Activated CD8-positive, alpha-beta memory T cell treated with anti-CD3 and anti-CD28 coated beads for 24 hours (primary cell): ENCODE results near the gene RNF11.

ENCODE experiments used
- DNase-seq: peaks from one replicate; pipeline ENCODE4 v3.0.0-alpha.2; 2020

RNF11 gene

GRCh38 chr1:51298322-51298705 is 62.2 kb downstream of the RNF11 start:
- DNase-seq, result no peak

- no peak for DNase-seq
Measured at GRCh38 chr1:51299185-51299885, 63.3 kb downstream of the RNF11 start.

- DNase-seq, result no peak
Measured at GRCh38 chr1:51299981-51300670, 64.1 kb downstream of the RNF11 start.

DNA sequence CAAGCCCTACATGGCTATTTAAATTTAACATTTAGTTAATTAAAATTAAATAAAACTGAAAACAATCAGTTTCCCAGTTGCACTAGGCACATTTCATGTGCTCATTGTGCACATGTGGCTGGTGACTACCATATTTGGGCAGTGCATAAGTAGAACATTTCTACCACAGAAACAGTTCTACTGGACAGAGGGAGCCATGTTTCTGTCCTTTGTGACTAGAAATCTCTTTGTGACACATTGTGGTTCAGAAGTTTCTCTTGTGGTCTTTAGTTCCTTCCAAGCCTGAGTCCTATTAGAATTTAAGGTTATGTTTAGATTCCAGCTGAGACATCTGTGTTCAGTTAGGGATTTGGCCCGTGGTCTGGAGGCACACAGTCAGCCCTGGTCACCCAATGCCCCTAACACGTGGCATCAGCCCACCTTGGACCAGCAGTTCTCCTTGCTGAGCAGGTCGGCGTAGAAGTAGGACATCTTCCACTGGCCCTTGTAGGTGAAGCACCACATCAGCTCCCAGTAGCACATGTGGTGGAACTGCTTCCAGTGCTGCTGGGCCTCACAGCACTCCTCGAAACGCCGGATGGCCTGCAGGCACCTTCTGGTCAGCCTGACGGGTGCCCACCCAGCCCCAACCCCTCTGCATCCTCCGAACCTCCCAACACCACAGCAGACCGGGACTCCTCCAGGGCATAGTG is 65.2 kb downstream of the RNF11 start:
- no peak for DNase-seq

DNA sequence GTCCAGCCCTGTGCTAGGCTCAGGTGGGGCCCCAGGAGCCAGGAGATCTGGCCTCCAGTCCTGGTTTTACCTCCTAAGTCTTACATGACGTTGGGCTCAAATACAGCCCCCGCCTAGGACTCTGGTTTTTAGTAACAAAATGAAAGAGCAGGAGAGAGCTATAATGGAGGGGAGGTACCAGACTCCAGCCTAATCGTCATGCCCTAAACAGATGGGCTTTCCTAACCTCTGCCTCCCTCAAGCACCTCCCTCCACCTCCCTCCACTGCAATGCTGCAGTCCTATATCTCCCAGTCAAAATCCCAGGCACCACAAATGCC is 65.7 kb downstream of the RNF11 start:
- DNase-seq, result no peak

- DNase-seq, result no peak
Measured at GRCh38 chr1:51302270-51302669, 66.2 kb downstream of the RNF11 start.

GRCh38 chr1:51302746-51303145 is 66.7 kb downstream of the RNF11 start:
- DNase-seq, result no peak

DNA sequence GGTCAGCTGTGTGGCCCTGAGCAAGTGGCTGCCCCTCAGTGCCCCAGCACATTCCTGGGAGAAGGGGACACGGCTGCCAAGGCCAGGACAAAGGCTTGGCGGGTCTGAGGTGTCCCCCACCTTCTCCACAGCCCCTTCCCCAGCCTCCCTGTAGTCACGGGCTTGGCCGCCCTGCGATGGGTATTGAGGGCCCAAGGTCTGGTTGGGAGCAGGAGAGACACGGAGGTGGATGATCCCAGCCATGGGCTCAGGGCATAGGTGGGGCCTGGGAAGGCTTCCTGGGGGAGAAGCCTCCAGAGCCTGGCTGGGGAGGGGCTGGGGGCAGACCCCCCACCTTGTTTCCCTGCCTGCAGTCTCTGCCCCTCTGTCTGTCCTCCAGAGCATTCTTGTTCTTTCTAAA is 67.2 kb downstream of the RNF11 start:
- no peak for DNase-seq

- DNase-seq, result no peak
Measured at GRCh38 chr1:51303751-51304251, 67.7 kb downstream of the RNF11 start.

DNA sequence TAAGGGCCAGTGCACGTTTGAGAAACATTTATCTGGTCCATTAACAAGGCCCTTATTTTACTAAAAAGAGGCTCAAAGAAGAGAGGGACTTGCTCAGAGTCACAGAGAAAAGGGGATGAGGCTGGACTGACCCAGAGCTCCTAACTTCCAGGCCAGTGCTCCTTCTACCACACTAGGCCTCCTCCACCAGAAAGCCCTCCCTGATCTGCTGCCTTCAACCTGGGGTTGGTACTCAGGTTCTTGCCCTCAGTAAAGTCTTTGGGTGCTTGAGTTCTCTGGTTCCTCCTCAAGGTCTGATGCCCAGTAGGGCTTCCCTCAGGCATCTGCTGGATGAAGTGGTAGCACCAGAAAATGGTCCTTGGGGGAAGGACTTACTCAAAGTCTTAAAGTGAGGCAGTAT is 68.3 kb downstream of the RNF11 start:
- DNase-seq, result no peak

DNA sequence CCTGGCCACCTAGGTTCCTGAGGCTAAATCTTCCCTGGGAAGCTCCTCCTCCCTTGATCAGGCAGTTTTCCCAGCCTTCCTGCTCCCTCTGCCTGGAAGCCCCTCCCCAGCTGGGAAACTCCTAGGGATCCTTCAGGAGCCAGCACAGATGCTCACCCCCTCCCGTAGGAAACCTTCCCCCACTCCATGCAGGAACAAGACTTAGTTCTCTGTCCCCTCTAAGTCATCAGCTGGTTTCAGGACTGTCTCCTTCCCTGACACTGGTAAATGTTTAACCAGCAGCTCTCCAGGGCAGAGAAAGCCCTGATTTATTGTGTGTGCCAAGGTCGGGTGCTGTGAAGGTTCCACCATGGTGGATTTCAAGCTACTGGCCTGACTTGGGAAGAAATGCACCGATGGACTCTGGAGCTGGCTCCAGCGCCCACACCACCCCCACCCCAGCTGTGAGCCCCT is 69.3 kb downstream of the RNF11 start:
- no peak for DNase-seq

- DNase-seq, result no peak
Measured at GRCh38 chr1:51306950-51307349, 70.9 kb downstream of the RNF11 start.

DNA sequence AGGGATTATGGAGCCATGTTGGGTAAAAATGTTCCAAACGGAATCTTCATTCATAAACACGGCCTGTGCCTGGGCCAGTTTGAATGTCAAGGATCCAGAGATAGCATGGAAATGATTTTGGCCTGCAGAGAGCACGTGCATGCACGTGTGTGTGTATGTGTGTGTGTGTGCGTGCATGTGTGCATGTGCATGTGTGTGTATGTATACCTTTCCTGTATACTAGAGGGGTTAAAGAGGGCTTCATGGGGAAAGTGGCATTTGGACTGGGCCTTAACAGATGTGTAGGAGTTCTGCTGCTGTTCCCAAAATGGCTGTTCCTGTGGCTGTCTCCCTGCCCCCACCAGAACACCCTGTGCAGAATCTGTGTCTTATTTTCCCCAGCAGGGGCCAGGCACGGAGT is 72.6 kb downstream of the RNF11 start:
- no peak for DNase-seq

DNA sequence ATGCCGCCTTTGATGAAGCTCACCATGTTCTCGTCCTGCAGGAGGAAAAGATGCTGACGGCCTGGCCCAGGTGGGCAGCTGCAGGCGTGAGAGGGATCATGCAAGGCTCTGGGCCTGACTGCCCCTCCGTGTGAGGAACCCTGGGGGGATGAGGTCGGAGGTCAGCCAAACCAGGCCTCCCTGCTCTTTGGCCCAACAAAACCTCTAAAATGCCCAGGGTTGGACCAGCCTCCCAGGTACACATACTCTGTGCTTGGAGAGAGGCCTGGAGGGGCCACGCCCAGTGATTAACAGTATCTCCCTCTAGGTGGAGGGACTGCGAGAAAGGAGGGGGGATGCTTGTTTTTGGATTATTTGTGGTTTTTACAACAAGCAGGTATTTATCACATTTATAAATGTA is 73.2 kb downstream of the RNF11 start:
- no peak for DNase-seq

- no peak for DNase-seq
Measured at GRCh38 chr1:51310871-51311613, 75.0 kb downstream of the RNF11 start.

DNA sequence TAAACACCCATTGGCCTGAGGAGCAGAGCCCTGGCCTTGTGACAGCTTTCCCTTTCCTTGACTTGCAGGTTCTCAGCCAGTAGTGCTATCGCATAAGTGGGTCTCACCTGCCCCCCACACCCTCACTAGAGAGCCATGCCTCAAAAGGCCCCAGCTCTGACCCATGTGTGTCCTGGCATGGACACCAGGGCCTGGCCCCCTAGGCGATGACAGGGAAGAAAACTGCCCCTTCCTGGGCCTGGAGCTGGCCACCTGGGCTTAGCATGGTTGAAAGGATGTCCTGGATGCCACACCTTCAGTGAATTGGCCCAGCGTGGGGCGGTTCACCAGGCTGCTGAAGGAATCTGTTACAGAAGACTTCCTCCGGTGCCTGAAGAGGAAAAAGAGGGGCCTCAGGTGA is 75.8 kb downstream of the RNF11 start:
- no peak for DNase-seq

- no peak for DNase-seq
Measured at GRCh38 chr1:51312718-51313117, 76.6 kb downstream of the RNF11 start.

GRCh38 chr1:51313268-51313852 is 77.3 kb downstream of the RNF11 start:
- DNase-seq, result no peak

DNA sequence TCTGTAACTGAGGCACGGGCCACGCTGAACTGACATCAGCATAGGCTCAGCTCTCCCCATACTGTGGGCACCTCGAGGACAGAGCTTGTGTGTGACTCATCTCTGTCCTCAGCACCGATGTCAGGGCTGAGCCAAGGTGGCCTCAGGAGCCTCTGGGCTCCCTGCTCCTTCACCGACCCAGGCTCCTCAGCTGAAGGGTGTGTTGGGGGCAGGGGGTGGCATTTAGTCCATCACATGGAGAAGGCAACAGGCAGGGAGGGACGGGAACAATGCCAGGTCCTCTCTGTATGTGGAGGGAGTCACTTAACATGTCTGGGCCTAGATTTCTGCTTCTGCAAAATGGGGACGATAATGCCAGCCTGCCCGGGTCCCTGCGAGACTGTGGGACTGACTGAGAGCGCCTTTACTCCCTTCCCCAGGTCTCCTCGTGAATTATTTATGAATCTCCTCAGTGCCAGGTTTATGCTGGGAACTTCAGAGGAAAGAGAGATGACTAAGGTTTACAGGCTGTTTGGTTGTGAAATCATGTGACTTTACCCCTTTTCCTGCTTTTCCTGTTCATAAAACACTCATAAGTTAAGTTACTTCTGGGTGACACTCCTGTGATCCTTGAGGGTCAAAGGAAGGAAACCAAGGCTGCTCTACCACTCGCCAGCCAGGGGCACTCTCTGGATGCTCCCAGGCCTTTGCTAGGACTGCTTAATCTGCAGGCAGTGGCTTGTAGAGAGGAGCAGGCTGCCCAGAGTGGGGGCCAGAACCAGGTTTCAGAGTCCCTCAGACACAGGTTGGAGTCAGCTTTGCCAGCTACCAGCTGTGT is 78.1 kb downstream of the RNF11 start:
- no peak for DNase-seq

- no peak for DNase-seq
Measured at GRCh38 chr1:51314974-51315373, 78.9 kb downstream of the RNF11 start.

DNA sequence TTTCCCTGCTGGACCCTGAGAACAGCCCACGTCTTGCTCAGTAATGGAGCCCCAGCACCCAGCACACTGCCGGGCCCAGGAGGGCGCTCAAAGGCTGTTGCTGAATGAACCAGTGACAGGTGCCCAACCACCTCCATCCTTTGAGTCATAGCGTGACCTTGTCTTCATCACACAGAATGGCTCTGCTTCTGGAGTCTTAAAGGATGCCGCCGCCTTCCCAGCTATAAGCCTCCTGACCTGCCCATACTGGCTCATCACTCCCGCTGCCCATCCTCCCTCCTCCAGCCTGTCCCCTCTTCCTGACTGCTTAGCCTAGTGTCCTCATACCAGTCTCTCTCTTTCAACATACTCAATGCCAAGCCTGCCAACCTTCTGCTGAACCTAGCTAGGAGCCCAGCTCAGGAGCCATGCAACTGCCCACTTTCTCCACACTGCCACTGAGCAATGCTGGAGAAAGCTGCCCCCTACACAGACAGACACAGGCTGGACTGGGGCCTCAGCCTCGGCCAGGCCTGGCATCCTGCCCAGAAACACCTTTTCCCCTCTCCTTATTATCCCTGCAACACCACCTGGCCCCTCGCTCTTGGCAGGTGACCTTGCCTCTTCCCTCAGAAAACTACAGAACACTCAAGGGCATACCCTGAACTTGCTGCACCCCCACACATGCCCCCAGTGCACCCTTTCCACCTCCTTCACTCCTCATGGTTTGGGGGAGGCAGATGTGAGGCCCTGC is 80.2 kb downstream of the RNF11 start:
- DNase-seq, result no peak

DNA sequence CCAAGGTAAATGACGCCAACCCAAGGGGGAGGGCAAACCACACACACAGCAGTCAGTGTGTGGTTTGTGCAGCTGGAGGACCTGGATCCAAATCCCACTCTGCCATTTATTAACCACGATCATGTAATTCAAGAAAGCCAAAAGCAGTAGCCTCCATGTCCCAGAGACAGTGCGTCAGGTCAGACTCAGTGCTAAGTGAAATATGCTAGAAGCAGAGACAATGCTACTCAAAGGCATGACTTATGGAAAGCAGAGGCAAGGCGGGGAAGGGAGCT is 80.7 kb downstream of the RNF11 start:
- DNase-seq, result no peak
